Midbrain (tissue), 1 donor: ENCODE measurements around the gene PHF10.

Source experiments
- DNase-seq: peaks from one replicate; lab custom pipeline; 2025; lab: John Stamatoyannopoulos, UW

The PHF10 gene

GRCh38 chr6:169677096-169677495 lies 47.2 kb downstream of the PHF10 start:
- no peak for DNase-seq

GRCh38 chr6:169675011-169675410 lies 49.3 kb downstream of the PHF10 start:
- DNase-seq, result no peak

- no peak for DNase-seq
These were observed 52.7 kb downstream of the PHF10 start for GRCh38 chr6:169671563-169671962.

GRCh38 chr6:169669889-169670288 lies 54.4 kb downstream of the PHF10 start:
- DNase-seq, result no peak

GRCh38 chr6:169669147-169669546 lies 55.2 kb downstream of the PHF10 start:
- no peak for DNase-seq

GRCh38 chr6:169668203-169668847 lies 56.0 kb downstream of the PHF10 start:
- DNase-seq, result no peak

GRCh38 chr6:169667716-169668115 lies 56.6 kb downstream of the PHF10 start:
- DNase-seq, result no peak

DNA sequence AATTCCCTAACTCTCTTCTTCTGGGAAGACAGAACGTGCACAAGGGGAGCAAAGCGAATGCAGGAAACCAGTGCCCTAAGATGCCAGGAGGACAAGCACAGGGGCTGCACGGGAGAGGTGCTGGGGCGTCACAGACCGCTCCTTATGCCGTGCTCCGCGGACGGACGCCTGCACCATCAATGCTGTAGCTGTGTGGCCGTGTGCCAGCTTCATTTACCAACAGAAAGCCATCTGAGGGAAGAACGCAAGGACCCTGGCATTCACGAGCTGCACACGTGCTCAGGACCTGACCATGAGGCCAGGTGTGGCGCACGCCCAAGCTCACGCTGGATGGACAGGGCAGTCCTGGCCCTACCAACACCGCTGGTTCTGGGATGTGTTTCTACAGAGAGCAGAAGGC lies 57.9 kb downstream of the PHF10 start:
- DNase-seq, result no peak

- DNase-seq, result no peak
These were observed 59.0 kb downstream of the PHF10 start for GRCh38 chr6:169665289-169665688.

DNA sequence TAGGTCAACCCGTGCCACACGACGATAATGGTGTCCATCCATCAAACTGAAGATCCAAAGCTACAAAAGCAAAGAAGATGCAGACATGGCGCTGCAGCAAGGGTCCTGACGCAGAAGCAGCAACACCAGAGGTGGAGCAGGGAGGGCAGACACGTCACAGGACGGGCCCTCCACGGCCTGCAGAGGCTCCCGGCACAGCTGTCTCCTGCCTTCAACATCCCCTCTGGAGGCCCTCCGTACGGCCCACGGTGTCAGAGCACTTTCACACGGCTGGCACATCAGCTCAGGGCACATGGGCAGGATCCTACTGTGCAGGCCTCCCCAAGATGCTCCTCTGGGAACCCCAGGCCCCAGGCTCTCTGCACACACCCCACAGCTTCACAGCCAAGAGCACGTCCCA lies 60.1 kb downstream of the PHF10 start:
- DNase-seq, result no peak

GRCh38 chr6:169663468-169663867 lies 60.8 kb downstream of the PHF10 start:
- no peak for DNase-seq

DNA sequence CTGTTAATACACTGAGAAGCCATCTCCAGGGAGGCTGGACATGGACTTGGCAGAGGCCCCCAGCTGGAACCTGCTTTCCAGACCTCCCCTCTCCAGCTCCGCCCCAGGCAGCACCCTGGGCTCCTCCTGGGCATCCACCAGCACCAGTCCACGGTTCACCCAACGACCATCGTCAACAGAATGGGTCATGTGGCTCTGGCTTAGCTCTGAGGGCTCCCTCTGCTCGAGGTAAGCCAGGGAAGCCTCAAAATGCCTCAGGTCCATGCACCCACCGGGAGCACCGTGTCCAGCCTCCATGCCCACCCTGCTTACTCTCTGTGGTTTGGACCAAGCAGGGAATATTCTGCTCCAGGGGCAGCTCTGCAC lies 62.9 kb downstream of the PHF10 start:
- no peak for DNase-seq

DNA sequence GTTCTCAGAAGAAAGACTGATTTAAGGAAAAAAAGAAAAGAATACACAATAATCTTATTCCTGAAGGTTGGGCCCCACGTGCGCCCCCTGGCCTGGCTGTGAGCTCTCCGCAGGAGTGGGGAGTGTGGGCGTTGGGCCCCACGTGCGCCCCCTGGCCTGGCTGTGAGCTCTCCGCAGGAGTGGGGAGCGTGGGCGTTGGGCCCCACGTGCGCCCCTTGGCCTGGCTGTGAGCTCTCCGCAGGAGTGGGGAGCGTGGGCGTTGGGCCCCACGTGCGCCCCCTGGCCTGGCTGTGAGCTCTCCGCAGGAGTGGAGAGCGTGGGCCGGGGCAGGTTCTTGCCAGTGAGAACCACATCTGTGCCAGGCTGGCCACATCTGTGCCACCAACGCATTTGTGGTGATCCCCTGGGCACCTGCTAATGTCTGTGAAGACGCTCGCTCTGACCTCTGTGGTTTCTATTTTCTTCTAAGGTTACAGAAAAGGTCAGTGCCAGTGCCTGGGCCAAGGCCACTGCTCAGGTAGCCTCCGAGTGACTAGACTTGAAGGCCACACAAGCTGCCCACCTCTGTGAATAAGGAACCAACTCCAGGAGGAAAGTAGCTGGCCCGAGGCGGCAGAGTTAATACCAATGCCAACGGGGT lies 63.4 kb downstream of the PHF10 start:
- no peak for DNase-seq

DNA sequence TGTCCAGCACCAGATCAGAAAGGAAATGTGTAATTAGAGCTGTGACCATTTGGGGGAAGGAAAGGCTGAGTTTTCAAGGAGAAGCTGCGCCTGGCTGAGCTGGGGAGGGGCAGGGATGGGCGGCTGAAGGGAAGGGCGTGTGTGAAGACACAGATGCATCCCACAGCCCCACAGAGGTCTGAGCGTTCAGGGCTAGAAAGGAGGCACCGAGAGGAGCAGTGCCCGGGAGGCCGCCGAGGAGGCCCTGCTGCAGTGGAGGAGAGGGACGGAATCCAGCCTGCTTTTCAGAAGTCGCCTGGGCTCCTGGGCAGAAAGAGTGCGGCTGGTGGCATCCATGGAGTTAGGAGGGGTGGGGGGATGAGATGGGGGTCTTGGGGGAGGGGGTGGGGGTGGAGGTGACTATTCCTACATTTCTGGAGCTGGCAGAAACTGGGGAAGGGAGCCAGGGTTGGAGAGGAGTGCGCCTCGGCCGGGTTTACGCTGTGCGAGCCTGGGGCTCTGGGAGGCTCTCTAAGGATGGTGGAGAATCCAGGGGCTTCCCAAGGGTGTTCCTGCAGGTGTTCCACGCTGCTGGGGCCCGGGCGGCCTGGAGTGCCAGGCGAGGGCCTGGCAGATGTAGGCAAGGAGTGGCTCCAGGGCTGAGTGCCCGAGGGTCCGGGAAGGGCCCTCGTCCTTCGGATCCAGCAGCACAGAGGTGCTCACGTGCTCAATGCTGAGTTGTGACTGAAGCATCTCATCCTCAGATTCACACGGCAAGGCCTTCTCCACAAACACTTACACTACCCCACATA lies 64.3 kb downstream of the PHF10 start:
- no peak for DNase-seq

DNA sequence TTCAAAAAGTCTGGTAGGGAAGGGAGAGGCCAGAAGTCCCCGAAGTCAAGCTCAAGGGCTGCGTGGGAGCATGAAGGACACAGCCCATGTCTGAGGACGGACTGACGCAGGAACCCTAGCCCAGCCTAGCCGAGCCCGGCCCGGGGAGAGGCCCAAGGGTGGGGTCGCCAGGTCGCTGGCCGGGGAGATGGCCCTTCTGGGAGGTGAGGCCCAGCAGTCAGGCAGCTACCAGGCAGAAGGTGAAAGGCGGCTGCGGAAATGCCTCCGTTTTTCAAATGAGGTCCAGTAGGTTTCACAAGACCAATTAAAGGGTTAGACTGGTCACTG lies 67.1 kb downstream of the PHF10 start:
- no peak for DNase-seq

- no peak for DNase-seq
These were observed 67.6 kb downstream of the PHF10 start for GRCh38 chr6:169656546-169657283.

- DNase-seq, result peak; percentile 66
These were observed 69.5 kb downstream of the PHF10 start for GRCh38 chr6:169654598-169655391.
